MV-4-11 (cell line): Measurements from ENCODE around the gene TMEM143.
A peak's percentile ranks its signal among the peaks of the same experiment; 100 is the strongest.
"Not testable (repeated sequence)": the region's sequence is repeated elsewhere in the genome, so short reads cannot be mapped to it uniquely, and the experiment has no call there.

Source experiments
- DNase-seq: peaks from one replicate; lab custom pipeline; 2025; lab: John Stamatoyannopoulos, UW

TMEM143 gene

DNA sequence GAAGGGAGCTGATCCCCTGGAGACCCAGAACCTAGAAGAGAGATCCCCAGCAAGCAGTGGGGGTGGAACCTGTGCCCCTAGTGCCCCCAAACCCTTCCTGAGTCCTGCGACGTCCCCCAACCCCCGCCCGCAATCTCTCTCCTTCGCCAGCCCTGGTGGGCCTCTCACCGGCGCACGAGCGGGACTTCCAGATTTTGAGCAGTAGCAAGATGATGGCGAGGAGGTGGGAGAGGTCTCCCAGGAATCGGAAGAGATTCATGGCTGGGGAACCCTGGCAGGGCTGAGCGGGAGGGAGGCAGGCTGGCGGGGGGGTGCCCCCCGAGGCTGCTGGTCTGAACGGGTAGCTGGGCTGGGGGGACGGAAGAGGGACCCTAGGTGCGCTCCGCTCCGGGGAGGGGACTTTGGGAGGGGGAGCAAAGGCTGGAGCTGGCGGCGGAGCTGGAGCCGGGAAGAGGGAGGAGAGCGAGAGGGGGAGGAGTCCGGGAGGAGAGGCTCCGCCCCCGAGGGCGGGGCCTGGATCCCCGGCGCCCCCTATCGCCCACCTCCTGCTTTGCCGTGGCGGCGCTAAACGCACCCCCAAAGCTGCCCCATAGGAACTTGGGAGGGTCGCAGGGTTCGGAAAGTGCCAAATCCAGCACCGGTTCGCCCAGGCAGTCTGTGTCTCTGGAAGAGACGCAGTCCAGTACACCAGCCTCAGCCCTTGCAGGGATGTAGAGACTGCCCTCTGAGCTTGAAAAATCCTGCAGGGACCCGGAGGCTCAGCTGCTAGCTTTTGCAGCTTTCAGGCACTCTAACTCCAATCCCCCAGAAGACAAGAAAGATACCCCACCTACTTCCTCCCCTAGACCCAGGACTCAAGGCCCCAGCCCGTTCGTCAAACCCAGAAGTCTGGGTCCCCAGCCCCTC lies 27.6 kb upstream of the TMEM143 start, which contains the start of gene KDELR1:
KDELR1 (minus strand) TSS at position 452 of the 906 bp plus-strand sequence; CDS start at position 259, 193 bp downstream.
- peak; percentile 55 for DNase-seq

DNA sequence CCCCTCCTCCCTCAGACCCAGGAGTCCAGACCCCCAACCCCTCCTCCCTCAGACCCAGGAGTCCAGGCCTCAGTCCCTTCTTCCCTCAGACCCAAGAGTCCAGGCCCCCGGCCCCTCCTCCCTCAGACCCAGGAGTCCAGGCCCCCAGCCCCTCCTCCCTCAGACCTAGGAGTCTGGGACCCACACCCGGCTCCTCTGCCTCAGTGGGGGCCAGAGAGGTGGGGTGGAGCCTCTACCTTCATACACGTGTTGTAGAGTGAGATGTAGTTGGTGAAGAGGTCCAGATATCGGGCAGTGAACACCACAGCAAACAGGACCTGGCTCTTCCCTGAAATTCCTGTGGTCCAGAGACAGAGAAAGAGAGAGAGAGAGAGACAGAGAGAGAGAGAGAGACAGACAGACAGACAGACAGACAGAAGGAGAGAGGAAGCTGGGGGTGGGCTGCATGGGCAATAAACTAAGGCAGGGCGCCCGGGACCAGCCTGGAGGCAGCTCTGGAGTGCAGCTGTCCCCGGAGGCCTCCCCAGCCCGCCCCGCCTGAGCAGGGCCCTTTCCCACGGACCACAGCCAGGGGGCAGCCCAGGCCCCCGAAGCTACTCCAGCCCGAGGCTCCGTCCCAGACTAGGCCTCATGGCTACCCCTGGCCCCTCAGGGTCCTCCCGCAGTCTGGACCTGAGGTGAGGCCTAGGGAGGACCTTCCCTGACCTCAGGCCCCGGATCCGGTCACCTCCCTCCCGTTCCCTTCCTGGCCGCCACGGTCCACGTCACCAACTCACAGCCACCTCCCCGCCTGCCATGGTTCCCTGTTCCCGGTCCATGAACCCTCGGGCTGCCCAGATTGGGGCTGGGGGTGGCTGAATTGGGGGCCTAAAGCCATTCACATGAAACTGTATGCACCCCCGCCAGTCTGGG lies 26.7 kb upstream of the TMEM143 start:
- DNase-seq, result peak; percentile 58

DNA sequence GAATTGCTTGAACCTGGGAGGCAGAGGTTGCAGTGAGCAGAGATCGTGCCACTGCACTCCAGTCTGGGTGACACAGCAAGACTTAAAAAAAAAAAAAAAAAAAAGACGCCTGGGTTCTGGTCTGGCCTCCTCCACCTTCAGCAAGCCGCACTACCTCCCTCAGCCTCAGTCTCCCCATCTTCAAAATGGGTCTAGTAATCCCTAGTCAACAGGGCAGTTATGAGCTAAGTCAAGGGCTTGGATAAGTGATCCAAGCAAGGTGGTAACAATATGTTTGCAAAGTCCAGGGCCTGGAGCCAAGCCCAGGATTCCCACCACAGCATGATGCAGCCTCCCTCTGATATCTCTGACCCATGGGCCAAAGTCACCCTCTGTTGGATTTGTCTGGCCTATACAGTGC lies 23.2 kb upstream of the TMEM143 start:
- DNase-seq, result no peak

DNA sequence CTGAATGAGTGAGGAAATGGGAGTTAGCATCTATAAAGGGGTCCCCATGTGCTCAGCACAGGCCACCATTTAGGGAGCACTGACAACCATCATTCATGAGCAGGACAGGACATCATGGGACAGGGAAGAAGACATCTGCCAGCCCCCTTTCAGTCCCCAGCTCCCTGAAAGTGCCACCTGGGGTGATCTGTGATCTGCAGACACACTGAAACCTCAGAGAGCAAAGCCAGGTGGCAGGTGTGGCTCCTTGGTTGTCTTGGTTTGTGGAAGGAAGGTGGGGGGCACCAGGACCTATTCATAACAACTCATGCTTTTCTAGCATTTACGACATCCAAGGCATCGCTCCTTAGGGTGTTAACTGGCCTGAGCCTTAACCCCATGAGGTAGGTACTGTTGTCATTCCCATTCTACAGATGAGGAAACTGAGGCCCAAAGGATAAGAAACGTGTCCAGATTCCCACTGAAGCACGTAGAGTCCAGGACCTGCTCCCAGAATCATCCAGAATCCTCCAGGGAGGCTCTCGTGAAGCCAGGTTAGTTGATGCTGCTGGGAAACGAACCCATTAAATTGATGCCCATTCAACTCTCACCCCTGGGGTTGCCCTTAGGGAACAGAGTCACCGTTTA lies 21.8 kb upstream of the TMEM143 start:
- no peak for DNase-seq

DNA sequence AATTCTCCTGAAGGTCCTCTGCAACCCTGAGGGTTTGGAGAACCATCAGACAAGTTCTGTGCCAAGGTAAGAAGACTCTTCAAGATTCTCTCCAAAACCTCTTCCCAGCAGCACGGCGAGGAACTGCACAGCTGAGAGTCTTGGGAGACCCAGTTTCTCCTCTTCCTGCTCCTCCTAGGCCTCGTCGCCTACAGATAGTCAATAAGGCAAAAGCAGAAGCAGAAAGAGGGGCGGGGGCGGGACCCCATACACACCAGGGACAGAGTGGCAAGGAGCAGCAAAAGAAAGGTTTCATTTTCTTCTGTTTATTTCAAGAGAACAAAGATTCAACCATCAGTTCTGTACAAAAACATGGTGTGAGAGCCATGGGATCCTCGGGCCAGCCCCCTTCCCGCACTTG lies 18.5 kb upstream of the TMEM143 start:
- no peak for DNase-seq

DNA sequence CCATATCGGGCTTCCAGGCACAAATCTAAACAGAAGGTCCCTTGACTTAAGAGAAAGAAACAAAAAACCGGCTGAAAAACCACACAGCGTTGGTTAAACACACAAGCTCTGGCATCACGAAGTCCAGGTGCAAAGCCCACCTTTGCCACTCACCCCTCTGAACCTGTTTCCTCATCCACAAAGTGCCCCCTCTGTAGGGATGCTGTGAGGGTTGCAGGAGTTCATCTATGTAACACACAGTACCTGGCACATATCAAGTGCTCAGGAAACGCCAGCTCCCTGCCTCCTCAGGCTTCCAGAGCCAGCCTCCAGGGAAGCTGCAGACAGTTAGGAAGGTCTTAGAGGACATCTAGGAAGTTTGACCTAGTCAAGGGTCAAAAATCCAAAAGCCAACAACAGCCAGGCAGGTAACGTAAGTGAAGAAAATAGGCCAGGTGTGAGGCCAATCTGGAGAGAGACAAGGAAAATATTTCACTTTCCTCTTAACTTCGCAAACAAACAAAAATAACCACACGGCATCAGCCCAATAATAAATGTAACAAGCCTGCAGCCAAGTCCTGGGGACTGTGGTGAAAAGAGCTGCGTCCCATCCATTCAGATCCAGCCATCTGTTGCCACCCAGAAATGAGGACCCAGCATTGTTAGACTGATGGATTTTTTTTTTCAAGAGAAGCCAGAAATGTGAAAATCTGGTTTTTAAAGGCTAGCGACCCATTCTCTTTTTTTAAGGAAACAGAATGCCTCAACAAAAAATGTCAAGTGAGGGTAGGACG lies 17.6 kb upstream of the TMEM143 start:
- no peak for DNase-seq

DNA sequence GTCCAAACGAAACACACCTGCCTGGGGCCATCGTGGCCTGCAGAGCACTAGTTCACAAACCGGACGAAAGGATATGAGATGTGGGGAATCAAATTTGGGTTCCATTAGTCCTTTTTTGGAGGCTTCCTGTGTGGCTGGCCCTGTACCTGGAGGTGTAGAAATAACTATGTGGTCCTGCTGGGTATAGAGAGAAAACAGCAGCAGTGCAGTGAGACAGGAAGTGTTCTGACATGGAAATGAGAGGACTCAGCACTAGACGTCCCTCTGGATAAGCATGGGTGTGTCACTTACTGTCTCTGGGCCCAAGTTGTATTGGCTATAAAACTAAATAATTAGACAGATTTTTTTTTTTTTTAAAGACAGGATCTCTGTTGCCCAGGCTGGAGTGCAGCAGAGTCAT lies 15.3 kb upstream of the TMEM143 start:
- no peak for DNase-seq

DNA sequence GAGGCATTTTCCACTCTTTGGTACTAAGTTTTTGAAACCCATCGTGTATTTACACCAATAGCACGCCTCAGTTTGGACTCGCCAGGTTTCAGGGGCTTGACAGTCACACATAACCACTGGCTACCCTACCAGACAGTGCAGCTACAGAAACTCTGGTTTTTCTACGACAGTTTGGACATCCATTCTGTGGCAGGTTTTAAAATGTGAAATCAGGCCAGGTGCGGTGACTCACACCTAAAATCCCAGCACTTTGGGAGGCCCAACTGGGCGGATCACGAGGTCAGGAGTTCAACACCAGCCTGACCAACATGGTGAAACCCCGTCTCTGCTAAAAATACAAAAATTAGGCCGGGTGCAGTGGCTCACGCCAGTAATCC lies 14.4 kb upstream of the TMEM143 start:
- DNase-seq, result peak; percentile 78

DNA sequence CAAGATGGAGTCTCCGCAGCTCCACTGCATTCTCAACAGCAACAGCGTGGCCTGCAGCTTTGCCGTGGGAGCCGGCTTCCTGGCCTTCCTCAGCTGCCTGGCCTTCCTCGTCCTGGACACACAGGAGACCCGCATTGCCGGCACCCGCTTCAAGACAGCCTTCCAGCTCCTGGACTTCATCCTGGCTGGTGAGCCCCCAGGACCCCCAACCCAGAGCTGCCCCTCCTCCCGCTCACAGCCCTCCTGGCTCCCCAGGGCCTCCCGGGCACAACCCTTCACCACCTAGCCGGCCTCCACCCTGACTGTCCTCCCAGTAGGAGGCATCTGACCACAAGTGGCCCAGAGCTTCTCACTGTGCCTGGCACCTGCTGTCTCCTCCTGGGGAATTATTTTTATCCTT lies 9.8 kb upstream of the TMEM143 start:
- no peak for DNase-seq

DNA sequence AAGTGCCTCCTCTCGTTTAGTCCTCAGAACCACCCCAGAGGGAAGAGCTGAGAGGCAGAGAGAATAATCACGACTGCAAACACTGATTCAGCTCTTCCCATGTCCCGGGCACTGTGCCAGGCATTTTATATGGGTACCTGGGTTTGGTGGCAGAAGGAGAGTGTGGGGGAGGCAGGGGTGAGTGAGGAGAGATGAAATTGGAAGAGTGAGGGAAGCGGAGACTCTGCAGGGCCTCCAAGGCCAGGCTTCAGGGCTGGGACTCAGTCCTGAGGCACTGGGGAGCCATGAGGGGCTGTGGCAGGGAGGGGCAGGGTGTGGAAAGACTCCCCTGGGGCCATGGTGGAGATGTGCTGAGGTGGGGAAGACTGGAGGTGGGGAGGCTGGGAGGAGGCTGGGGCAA lies 9.2 kb upstream of the TMEM143 start:
- no peak for DNase-seq

DNA sequence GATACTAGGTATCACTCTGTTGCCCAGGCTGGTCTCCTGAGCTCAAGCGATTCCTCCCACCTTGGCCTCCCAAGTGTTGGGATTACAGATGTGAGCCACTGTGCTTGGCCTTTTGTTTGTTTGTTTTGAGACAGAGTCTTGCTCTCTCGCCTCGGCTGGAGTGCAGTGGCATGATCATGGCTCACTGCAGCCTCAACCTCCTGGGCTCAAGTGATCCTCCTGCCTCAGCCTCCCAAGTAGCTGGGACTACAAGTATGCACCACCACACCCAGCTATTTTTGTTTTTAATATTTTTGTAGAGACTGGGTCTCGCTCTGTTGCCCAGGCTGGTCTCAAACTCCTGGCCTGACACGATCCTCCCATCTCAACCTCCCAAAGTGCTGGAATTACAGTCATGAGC lies 8.0 kb upstream of the TMEM143 start:
- DNase-seq, result not testable (repeated sequence)

DNA sequence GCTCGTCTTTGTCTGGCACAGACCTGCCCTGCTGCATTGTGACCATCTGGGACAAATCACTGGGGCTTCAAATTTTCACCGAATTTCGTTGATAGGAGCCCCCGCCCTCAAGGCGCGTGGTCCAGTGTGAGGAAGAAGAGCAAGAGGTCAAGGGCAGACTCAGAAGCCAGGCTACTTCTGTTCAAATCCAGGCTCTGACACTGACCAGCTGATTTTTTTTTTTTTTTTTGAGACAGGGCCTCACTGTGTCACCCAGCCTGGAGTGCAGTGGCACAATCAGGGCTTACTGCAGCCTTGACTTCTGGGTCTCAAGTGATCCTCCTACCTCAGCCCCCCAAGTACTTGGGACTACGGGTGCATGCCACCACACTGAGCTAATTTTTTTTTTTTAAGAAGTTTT lies 7.6 kb upstream of the TMEM143 start:
- no peak for DNase-seq

DNA sequence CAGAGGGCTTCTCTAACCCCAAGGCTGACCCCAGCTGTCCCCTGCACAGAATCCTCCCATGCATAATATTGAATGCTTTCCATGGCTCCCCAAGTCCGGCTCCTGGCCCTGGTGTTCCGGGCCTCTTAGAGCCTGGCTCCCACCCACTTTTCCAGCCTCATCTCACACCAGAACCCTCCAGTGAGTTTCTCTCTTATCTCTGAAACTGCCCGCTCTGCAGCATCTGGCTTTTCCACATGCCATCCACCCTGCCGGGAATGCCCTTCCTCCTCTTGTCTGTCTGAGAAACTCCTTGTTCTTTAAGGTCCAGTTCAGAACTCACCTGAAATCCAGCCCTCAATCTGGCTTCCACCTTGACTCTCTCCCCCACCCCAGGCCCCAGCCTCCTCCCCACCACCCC lies 7.2 kb upstream of the TMEM143 start:
- no peak for DNase-seq

DNA sequence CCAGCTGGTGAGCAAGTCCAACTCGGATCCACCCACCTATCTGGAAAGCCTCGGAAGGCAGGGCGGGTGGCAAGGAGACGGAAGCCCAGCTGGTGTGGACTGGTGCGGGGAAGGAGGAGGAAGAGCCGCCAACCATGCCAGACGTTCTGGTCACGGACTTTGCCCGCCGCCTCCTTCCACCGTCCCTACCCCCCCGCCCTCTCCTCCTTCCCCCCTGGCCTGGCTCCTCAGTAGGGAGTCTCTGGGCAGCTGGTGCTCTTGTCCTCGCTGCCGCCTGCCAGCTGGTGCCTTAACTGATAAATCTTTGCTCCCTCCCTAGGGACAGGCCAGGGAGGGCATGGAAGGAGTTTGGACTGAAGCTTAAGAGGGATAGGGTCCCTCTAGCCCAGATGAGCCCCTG lies 5.2 kb upstream of the TMEM143 start:
- no peak for DNase-seq

DNA sequence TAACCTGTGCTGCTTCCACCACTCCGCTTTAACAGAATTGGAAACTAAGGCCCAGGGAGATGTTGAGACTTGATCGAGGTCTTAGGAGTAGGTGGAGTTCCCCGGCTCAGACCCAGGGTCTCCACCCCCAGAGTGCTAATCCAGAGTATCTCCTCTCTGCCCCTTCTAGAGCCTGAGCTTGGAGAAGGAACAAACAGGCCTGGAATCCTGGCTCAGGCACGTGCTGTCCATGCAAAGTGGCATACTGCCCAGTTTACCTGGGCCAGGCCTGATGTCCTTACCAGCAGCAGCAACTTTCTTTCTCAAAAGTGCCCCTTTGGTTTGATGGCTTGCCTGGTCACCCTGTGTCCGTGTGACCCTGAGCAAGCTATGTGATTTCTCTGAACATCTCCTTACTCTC lies 4.1 kb upstream of the TMEM143 start:
- no peak for DNase-seq

DNA sequence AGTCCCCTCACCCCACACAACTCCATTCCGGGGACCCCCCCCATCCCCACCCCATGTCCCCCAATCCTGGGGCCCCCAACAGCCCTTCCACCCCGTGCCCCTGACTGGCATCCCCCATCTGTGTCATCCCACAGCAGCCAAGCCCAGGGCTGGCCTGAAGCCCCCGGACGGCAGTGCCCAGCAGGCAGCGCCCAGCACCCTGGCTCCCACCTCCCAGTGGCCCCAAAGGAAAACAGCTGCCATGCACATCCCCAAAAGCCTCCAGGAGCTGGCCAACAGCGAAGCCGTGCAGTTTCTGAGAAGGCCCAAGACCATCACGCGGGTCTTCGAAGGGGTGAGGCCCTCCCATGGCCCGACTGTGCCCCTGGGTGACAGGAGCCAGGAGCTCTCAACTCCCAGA lies 1.9 kb upstream of the TMEM143 start:
- DNase-seq, result no peak

DNA sequence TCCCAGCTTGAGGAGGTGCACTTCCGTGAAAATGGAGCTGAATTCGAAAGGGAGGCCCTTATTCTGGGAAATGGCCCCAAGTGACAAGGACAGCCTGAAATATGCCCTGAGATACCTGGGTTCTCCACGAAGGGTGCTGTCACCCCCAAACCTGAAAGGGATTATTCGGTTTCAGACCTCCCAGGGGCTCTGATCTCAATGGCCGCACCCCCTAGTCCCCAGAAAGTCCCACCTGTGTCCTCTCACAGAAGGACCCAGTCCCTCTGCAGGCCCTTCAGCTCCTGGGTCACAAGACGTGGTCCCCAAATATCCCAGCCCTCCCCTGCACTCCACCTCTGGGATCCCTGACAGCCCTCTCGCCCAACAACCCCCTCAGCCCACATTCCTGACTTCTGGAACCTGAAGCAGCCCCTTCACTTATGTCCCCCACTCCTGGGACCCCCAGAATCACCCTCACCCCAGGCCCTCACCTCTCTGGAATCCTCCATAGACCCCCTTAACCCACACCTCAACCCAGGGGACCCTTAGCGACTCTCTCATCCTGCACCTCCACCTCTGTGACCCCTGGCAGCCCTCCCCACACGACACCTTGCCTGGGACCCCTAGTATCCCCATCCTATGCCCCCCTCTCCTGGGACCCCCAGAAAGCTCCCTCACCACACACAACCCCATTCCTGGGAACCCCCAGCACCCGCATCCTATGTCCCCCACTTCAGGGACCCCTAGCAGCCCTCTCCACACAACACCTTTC lies 1.0 kb upstream of the TMEM143 start:
- no peak for DNase-seq

DNA sequence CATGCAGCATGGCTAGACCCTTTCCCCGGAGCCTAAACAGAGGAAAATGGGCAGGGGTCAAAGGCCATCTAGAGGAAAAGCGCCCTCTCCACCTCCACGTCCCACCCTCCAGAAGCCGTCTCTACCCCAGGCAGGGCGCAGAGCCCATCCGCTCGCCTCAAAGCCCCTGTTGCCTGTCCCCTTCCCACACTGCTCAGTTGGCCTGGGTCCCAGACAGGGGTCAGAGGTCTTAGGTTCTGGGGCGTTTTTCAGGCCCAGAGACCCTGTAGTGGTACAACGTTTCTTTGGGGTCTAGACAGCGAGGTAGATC lies 285 bp downstream of the TMEM143 start:
- no peak for DNase-seq

DNA sequence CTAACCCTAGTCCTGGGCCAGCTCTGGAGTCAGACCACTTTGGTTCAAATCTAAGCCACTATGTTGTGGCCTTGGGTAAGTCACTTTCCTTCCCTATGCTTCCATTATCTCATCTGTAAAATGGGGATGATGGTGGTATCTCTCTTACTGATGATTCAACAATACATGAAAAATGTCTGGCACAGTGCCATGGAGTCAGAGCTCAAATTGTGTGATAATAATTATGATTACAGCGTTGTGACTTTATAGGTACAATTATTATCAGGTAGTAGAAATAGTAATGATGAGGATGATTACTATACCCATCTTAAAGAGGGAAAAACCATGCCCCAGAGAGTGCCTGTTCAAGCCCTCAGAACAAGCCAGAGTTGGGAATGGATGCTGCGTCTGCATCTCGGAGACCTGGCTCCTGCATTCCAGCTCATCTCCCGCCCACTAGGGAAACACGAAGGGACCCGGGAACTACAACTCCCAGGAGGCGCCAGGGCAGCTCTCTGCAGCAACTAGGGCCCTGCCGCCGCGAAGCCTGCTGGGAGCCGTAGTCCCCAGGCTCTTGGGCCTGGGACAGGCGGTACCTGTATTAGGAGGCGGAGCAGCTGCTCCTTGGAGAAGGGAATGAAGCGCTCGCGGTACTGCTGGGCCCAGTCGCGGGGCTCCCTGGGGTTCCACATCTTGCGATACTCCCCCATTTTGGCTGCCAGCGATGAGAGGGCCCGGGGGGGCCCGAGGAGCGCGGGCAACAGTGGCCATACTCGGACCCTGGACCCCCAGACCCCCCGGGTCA lies 832 bp downstream of the TMEM143 start:
- peak; percentile 96 for DNase-seq

DNA sequence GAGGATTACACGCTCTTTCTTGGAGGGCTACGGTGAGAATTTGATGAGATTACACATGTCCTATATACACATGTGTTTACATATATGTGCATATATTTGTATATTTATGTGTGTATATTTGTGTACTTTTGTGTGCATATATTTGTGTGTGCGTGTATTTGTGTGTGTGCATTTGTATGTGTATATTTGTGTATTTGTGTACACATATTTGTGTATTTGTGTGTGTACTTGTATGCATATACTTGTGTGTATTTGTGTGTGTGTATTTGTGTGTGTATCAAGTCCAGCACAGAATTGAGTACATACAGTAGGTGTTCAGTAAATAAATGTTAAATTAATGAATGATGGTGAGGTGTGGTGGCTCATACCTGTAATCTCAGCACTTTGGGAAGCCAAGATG lies 1.8 kb downstream of the TMEM143 start:
- no peak for DNase-seq
